HCT116 (cell line): ENCODE results near the gene RAMAC.

Source experiments
- CBX3 ChIP-seq: IDR thresholded peaks from 2 replicates; pipeline ENCODE4 v1.6.1; 2012; ENCODE audit warnings: low read depth
- CTCF ChIP-seq, 3 experiments: fragments of 200-600 bp in 1 of 3; sonication (generic) in 1 of 3; IDR thresholded peaks in 2 of 3; conservative IDR thresholded peaks in 1 of 3; 2 replicates each; pipeline ENCODE4 v1.5.1; 2012 to 2017; ENCODE audit warnings: low read depth in 2 of 3, low read length in 2 of 3, antibody characterized with exemption in 1 of 3, borderline replicate concordance in 1 of 3, control low read depth in 1 of 3, mild to moderate bottlenecking in 1 of 3, mixed read lengths in 1 of 3, mixed run types in 1 of 3, moderate library complexity in 1 of 3; ENCODE audit not compliant: insufficient read depth in 1 of 3
- EZH2 ChIP-seq: fragments of 200-600 bp; sonication (generic); IDR thresholded peaks from 2 replicates; pipeline ENCODE4 v1.6.1; 2017; ENCODE audit warnings: antibody characterized with exemption, mixed run types
- POLR2A ChIP-seq: IDR thresholded peaks from 2 replicates; pipeline ENCODE4 v1.7.0; 2011; ENCODE audit warnings: borderline replicate concordance; ENCODE audit not compliant: insufficient read depth, insufficient read length; ENCODE audit errors: extremely low read depth
- SP1 ChIP-seq: IDR thresholded peaks from 2 replicates; pipeline ENCODE4 v1.6.1; 2012; ENCODE audit warnings: low read depth
- SRF ChIP-seq: IDR thresholded peaks from 2 replicates; pipeline ENCODE4 v1.6.1; 2012; ENCODE audit warnings: low read depth
- ZNF274 ChIP-seq: fragments of 200-500 bp; sonication (Bioruptor generic); IDR thresholded peaks from 2 replicates; pipeline ENCODE4 v1.6.1; 2014; ENCODE audit warnings: mild to moderate bottlenecking, low read depth, low read length, inconsistent platforms
- TF ChIP-seq, protein P1 (sequence below): IDR thresholded peaks from 2 replicates; pipeline ENCODE4 v1.6.1; 2011; ENCODE audit warnings: mild to moderate bottlenecking, low read length, moderate library complexity; ENCODE audit not compliant: insufficient replicate concordance; ENCODE audit errors: extremely low read depth

DNA sequence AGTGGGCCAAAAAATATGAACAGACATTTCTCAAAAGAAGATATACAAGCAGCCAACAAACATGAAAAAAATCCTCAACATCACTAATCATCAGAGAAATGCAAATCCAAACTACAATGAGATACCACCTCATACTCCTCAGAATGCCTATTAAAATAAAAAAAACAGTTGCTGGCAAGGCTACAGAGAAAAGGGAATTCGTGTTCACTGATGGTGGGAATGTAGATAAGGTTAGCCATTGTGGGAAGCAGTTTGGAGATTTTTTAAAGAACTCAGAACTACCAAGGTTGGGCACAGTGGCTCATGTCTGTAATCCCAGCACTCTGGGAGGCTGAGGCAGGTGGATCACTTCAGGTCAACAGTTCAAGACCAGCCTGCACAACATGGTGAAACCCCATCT, 53.2 kb downstream of the RAMAC start:
- TF ChIP-seq CTCF (IDR thresholded peaks at IDR 0.05 in 2 of 3, conservative IDR thresholded peaks at IDR 0.05 in 1 of 3; ENCODE audit: borderline replicate concordance in 1 of 3, insufficient read depth in 1 of 3, low read depth in 2 of 3, low read length in 2 of 3) (no peak), EZH2 (no peak), SP1 (no peak), POLR2A (no peak), CBX3 (no peak), SRF (no peak), ZNF274 (no peak)
- TF ChIP-seq, protein P1, sequence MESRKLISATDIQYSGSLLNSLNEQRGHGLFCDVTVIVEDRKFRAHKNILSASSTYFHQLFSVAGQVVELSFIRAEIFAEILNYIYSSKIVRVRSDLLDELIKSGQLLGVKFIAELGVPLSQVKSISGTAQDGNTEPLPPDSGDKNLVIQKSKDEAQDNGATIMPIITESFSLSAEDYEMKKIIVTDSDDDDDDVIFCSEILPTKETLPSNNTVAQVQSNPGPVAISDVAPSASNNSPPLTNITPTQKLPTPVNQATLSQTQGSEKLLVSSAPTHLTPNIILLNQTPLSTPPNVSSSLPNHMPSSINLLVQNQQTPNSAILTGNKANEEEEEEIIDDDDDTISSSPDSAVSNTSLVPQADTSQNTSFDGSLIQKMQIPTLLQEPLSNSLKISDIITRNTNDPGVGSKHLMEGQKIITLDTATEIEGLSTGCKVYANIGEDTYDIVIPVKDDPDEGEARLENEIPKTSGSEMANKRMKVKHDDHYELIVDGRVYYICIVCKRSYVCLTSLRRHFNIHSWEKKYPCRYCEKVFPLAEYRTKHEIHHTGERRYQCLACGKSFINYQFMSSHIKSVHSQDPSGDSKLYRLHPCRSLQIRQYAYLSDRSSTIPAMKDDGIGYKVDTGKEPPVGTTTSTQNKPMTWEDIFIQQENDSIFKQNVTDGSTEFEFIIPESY: no peak
